Transverse colon (tissue), 4 donors: ENCODE data around the gene MESD. TPM values are rescaled to one million over a fixed set of nuclear protein-coding genes. Genes with fewer than 3 reads are reported as not detected.

Experiments used
- DNase-seq: peaks from one replicate; pipeline ENCODE4 v3.0.0-alpha.2; 2019
- H3K27ac ChIP-seq, 4 donors: fragments of 200-600 bp; sonication (generic); 2 replicates each; pipeline ENCODE4 v1.5.1; 2016 to 2018; ENCODE audit warnings: inconsistent platforms in 4 of 4
- H3K27me3 ChIP-seq: fragments of 200-600 bp; sonication (generic); 2 replicates; pipeline ENCODE4 v1.5.1; 2017; ENCODE audit warnings: inconsistent platforms
- H3K36me3 ChIP-seq, 4 donors: fragments of 200-600 bp; sonication (generic); 2 replicates each; pipeline ENCODE4 v1.5.1; 2017 to 2019; ENCODE audit warnings: inconsistent platforms in 4 of 4
- H3K4me1 ChIP-seq, 4 donors: fragments of 200-600 bp; sonication (generic); 2 replicates each; pipeline ENCODE4 v1.5.1; 2017 to 2020; ENCODE audit warnings: inconsistent platforms in 4 of 4
- H3K4me3 ChIP-seq, 4 donors: fragments of 200-600 bp; sonication (generic); 1 replicate in 1 of 4; 2 replicates in 3 of 4; pipeline versions ENCODE4 v1.5.1 to v1.6.1; 2017 to 2019; ENCODE audit warnings: inconsistent platforms in 4 of 4
- H3K9me3 ChIP-seq, 2 donors: fragments of 200-600 bp; sonication (generic); 2 replicates each; pipeline ENCODE4 v1.5.1; 2017 to 2019; ENCODE audit warnings: inconsistent platforms in 2 of 2
- CTCF ChIP-seq, 5 experiments: fragments of 200-600 bp in 3 of 5; fragments of 450-650 bp in 2 of 5; sonication (generic) in 3 of 5; IDR thresholded peaks; 1 replicate in 2 of 5; 2 replicates in 3 of 5; pipeline ENCODE4 v1.5.1; 2016 to 2017; ENCODE audit warnings: antibody characterized with exemption in 5 of 5, inconsistent platforms in 3 of 5, mild to moderate bottlenecking in 2 of 5, moderate library complexity in 1 of 5
- EP300 ChIP-seq: sonication (generic); formaldehyde crosslinking; IDR thresholded peaks from one replicate; pipeline ENCODE4 v1.6.1; 2017; ENCODE audit warnings: antibody characterized with exemption, low read depth
- POLR2A ChIP-seq: fragments of 450-650 bp; IDR thresholded peaks from one replicate; pipeline ENCODE4 v1.6.1; 2016; ENCODE audit warnings: antibody characterized with exemption, mild to moderate bottlenecking, moderate library complexity
- POLR2AphosphoS5 ChIP-seq, 3 donors: sonication (generic); formaldehyde crosslinking; IDR thresholded peaks; one replicate each; pipeline ENCODE4 v1.6.1; 2016; ENCODE audit warnings: antibody characterized with exemption in 3 of 3
- WGBS, 2 donors: methylation state at CpG; one replicate each; pipeline ENCODE4 v1.1.5; 2018; ENCODE audit warnings: low coverage in 1 of 2; 5-methylcytosine and 5-hydroxymethylcytosine counted together
- in situ Hi-C, 4 donors: fragments of 200-750 bp; cut with MboI; loops; one replicate each; pipeline versions ENCODE4 v1.15.0 to v1.15.1; 2017; ENCODE audit warnings: low sequenced_read_pairs in 3 of 4, low pct_ligation_motif_present in 1 of 4, low pct_unique_long_range_greater_than_20kb in 1 of 4
- intact Hi-C: fragments of 100-400 bp; cut with DNase I; formaldehyde crosslinking; loops from one replicate; pipeline ENCODE4 v1.15.1; 2023; ENCODE audit warnings: low total_unique reads
- total RNA-seq, 4 donors: library from RNA; depleted of rRNA; stranded (reverse); fragments of >200 nt; gene quantifications; one replicate each; pipeline ENCODE4 v1.1.0, GENCODE V29; 2016

Gene MESD
- total RNA-seq, 4 donors from 2014 or later, result 15.8 to 39.3 (median 19.2) TPM

- no peak for DNase-seq
- no peaks in the 10 kb centered on the region for H3K9me3 ChIP-seq
- in situ Hi-C loops, result no loop called here
- WGBS, 2 donors, result 95 to 98% methylated on average over 7 to 8 of the region's 8 CpGs
- H3K27ac ChIP-seq, result no peak overlapping the region
- H3K27me3 ChIP-seq, result no peaks in the 10 kb centered on the region
- intact Hi-C loops, result no loop called here
- TF ChIP-seq EP300, result no peak
- TF ChIP-seq POLR2AphosphoS5 (IDR thresholded peaks at IDR 0.05), result no peak
- no peak for TF ChIP-seq POLR2A
- TF ChIP-seq CTCF (IDR thresholded peaks at IDR 0.05), result no peak
- no peak overlapping the region for H3K4me3 ChIP-seq
- H3K36me3 ChIP-seq, result no peaks in the 10 kb centered on the region
- H3K4me1 ChIP-seq, result no peaks in the 10 kb centered on the region
These were observed 35.3 kb upstream of the MESD start for GRCh38 chr15:81024936-81025335.

GRCh38 chr15:81024265-81024872 lies 34.8 kb upstream of the MESD start:
- H3K4me3 ChIP-seq, result no peak overlapping the region
- no peaks in the 10 kb centered on the region for H3K9me3 ChIP-seq
- H3K27ac ChIP-seq, result peak overlapping the region; percentile 46 to 53 (median 50)
- WGBS, 2 donors, result 70 to 78% methylated on average over 9 to 10 of the region's 10 CpGs
- intact Hi-C loops, result no loop called here
- H3K36me3 ChIP-seq, result no peaks in the 10 kb centered on the region
- no peaks in the 10 kb centered on the region for H3K4me1 ChIP-seq
- DNase-seq, result no peak
- in situ Hi-C loops, result no loop called here
- TF ChIP-seq EP300 (no peak), POLR2AphosphoS5 (IDR thresholded peaks at IDR 0.05) (no peak), POLR2A (no peak), CTCF (IDR thresholded peaks at IDR 0.05) (no peak)
- no peaks in the 10 kb centered on the region for H3K27me3 ChIP-seq

GRCh38 chr15:81023483-81024264 lies 34.1 kb upstream of the MESD start:
- H3K4me3 ChIP-seq, result no peak overlapping the region
- WGBS, 2 donors, result 62 to 100% methylated on average over 1 to 13 of the region's 13 CpGs
- no peaks in the 10 kb centered on the region for H3K4me1 ChIP-seq
- in situ Hi-C loops, result no loop called here
- H3K9me3 ChIP-seq, result no peaks in the 10 kb centered on the region
- H3K27me3 ChIP-seq, result no peaks in the 10 kb centered on the region
- peak; percentile 43 for DNase-seq
- no peaks in the 10 kb centered on the region for H3K36me3 ChIP-seq
- TF ChIP-seq POLR2A (no peak), CTCF (IDR thresholded peaks at IDR 0.05) (no peak), POLR2AphosphoS5 (IDR thresholded peaks at IDR 0.05) (no peak), EP300 (no peak)
- intact Hi-C loops, result no loop called here
- H3K27ac ChIP-seq, result peak overlapping the region; percentile 46 to 53 (median 50)

GRCh38 chr15:81021321-81021720 lies 31.7 kb upstream of the MESD start:
- Histone ChIP-seq H3K4me1 (no peaks in the 10 kb centered on the region), H3K4me3 (no peak overlapping the region), H3K36me3 (no peaks in the 10 kb centered on the region), H3K27ac (no peak overlapping the region), H3K27me3 (no peaks in the 10 kb centered on the region), H3K9me3 (no peaks in the 10 kb centered on the region)
- intact Hi-C loops, result no loop called here
- TF ChIP-seq POLR2A, result no peak
- TF ChIP-seq CTCF (IDR thresholded peaks at IDR 0.05), result no peak
- TF ChIP-seq POLR2AphosphoS5 (IDR thresholded peaks at IDR 0.05), result no peak
- no peak for TF ChIP-seq EP300
- 96 to 100% methylated on average over 1 to 7 of the region's 7 CpGs for WGBS, 2 donors
- in situ Hi-C loops, result no loop called here
- DNase-seq, result no peak
